K562 (cell line): ENCODE data around the gene COL20A1. TPM values are rescaled to one million over a fixed set of nuclear protein-coding genes. Genes with fewer than 3 reads are reported as not detected.

Source experiments
- ATAC-seq: fragments of 200-7000 bp; cut with Tn5 transposase; 3 replicates; pipeline ENCODE4 v1.9.1; 2020; ENCODE audit warnings: moderate library complexity
- BruUV-seq: library from RNA; stranded (reverse); fragments of 400-500 nt; replicated peaks from 2 replicates; lab custom pipeline; 2021; lab: Mats Ljungman, UMichigan
- CTCF ChIA-PET: fragments of 300-600 bp; formaldehyde crosslinking; extraction: SDS; loops from one replicate; lab custom pipeline; 2021; ENCODE audit warnings: low intra/inter-chr PET ratio; lab: Yijun Ruan, JAX
- POLR2A ChIA-PET: fragments of 300-600, 350-650 bp; sonication (Branson Sonifier 250); formaldehyde crosslinking; extraction: SDS; loops from one replicate; lab custom pipeline; 2021; ENCODE audit warnings: antibody characterized with exemption, inconsistent platforms; lab: Yijun Ruan, JAX
- DNase-seq, 4 experiments: peaks; one replicate each; pipeline versions ENCODE4 v3.0.0 to v3.0.0-alpha.2; 2011 to 2018; ENCODE audit warnings: low spot score in 3 of 4, mixed read lengths in 3 of 4; ENCODE audit errors: extremely low read depth in 1 of 4
- FAIRE-seq: peaks from 2 replicates; lab custom pipeline; 2011; peaks lifted over from hg19 to GRCh38; lab: Jason Lieb, UNC
- H2AFZ ChIP-seq: 2 replicates; pipeline ENCODE4 v1.6.0; 2011; ENCODE audit warnings: low read depth, low read length, control low read depth, inconsistent platforms
- H3K27ac ChIP-seq: fragments of 200-600 bp; 3 replicates; pipeline ENCODE4 v1.8.0; 2011; ENCODE audit warnings: low read depth, mild to moderate bottlenecking, control low read depth, inconsistent platforms, low read length, moderate library complexity, mixed read lengths; ENCODE audit errors: extremely low read depth
- H3K27me3 ChIP-seq, 2 experiments: fragments of 300-600 bp in 1 of 2; 2 replicates in 1 of 2; 3 replicates in 1 of 2; pipeline versions ENCODE4 v1.6.0 to v1.8.0; 2011; ENCODE audit warnings: inconsistent platforms in 2 of 2, low read length in 2 of 2, mild to moderate bottlenecking in 1 of 2, mixed read lengths in 1 of 2, moderate library complexity in 1 of 2; ENCODE audit not compliant: control insufficient read depth in 2 of 2, insufficient read depth in 2 of 2
- H3K36me3 ChIP-seq: fragments of 300-600 bp; 3 replicates; pipeline ENCODE4 v1.8.0; 2011; ENCODE audit warnings: mild to moderate bottlenecking, low read length, inconsistent platforms; ENCODE audit not compliant: control insufficient read depth, insufficient read depth
- H3K4me1 ChIP-seq, 2 experiments: fragments of 200-600 bp in 1 of 2; replicated peaks in 1 of 2; 2 replicates in 1 of 2; 3 replicates in 1 of 2; pipeline versions ENCODE4 v1.5.1 to v1.8.0; 2011; ENCODE audit warnings: inconsistent platforms in 2 of 2, low read length in 2 of 2, mild to moderate bottlenecking in 1 of 2, mixed read lengths in 1 of 2, moderate library complexity in 1 of 2; ENCODE audit not compliant: control insufficient read depth in 2 of 2, insufficient read depth in 2 of 2
- H3K4me2 ChIP-seq: 2 replicates; pipeline ENCODE4 v1.6.1; 2011; ENCODE audit warnings: low read length, control low read depth, inconsistent platforms, mixed read lengths; ENCODE audit not compliant: insufficient read depth
- H3K4me3 ChIP-seq: fragments of 200-600 bp; sonication (generic), shearing (Covaris generic); 2 replicates; pipeline ENCODE4 v1.5.1; 2016; ENCODE audit warnings: control low read depth, inconsistent platforms
- H3K79me2 ChIP-seq: fragments of 200-600 bp; 3 replicates; pipeline ENCODE4 v1.8.0; 2011; ENCODE audit warnings: low read length, inconsistent platforms; ENCODE audit not compliant: control insufficient read depth, insufficient read depth
- H3K9ac ChIP-seq, 2 experiments: 2 replicates each; pipeline versions ENCODE4 v1.6.0 to v1.6.1; 2011; ENCODE audit warnings: low read depth in 2 of 2, low read length in 2 of 2, control low read depth in 1 of 2, inconsistent platforms in 1 of 2, mild to moderate bottlenecking in 1 of 2, mixed read lengths in 1 of 2; ENCODE audit not compliant: insufficient read depth in 1 of 2
- H3K9me1 ChIP-seq: one replicate; pipeline ENCODE4 v1.6.0; 2011; ENCODE audit warnings: inconsistent platforms, mild to moderate bottlenecking, low read length, moderate library complexity; ENCODE audit not compliant: control insufficient read depth, insufficient read depth
- H3K9me3 ChIP-seq: replicated peaks from 2 replicates; pipeline ENCODE4 v1.5.1; 2011; ENCODE audit warnings: low read depth, low read length, inconsistent platforms; ENCODE audit not compliant: control insufficient read depth, insufficient read depth
- H4K20me1 ChIP-seq: replicated peaks from 2 replicates; pipeline ENCODE4 v1.6.1; 2011; ENCODE audit warnings: low read length, inconsistent platforms, mixed read lengths; ENCODE audit not compliant: control insufficient read depth, insufficient read depth
- BCOR ChIP-seq: fragments of 450-650 bp; IDR thresholded peaks from 2 replicates; pipeline ENCODE4 v1.6.1; 2016
- NCOA2 ChIP-seq, 2 experiments: fragments of 450-650 bp; IDR thresholded peaks; 2 replicates each; pipeline ENCODE4 v1.6.1; 2018; ENCODE audit warnings: mild to moderate bottlenecking in 2 of 2, moderate library complexity in 1 of 2; ENCODE audit not compliant: partially characterized antibody in 2 of 2
- POLR2G ChIP-seq: fragments of 200-400 bp; formaldehyde crosslinking; IDR thresholded peaks from 2 replicates; pipeline ENCODE4 v1.6.1; 2017; ENCODE audit warnings: low read depth, mild to moderate bottlenecking, antibody characterized with exemption, low read length, moderate library complexity
- RBFOX2 ChIP-seq: fragments of 200-400 bp; formaldehyde crosslinking; IDR thresholded peaks from 2 replicates; pipeline ENCODE4 v1.6.1; 2017; ENCODE audit warnings: low read depth, mild to moderate bottlenecking, low read length, moderate library complexity
- SMAD3 ChIP-seq: fragments of 450-650 bp; formaldehyde crosslinking; conservative IDR thresholded peaks from 2 replicates; pipeline ENCODE4 v1.4.0; 2020; ENCODE audit warnings: mild to moderate bottlenecking
- TSC22D4 ChIP-seq: fragments of 450-650 bp; IDR thresholded peaks from 2 replicates; pipeline ENCODE4 v1.6.1; 2016; ENCODE audit warnings: missing genetic modification characterization, missing biosample characterization, control low read depth
- ZNF133 ChIP-seq: fragments of 250-450 bp; sonication (Bioruptor Pico); IDR thresholded peaks from 2 replicates; pipeline ENCODE4 v1.4.0; 2020; ENCODE audit warnings: mild to moderate bottlenecking
- WGBS: fragments of 100-300 bp; shearing (Covaris generic); methylation state at CpG from one replicate; pipeline ENCODE4 v1.1.6; 2016; ENCODE audit warnings: low coverage, mixed read lengths; ENCODE audit not compliant: insufficient coverage; ENCODE audit errors: missing lambda C conversion rate; 5-methylcytosine and 5-hydroxymethylcytosine counted together
- in situ Hi-C: fragments of 300-500 bp; cut with MboI; formaldehyde crosslinking; loops from 4 replicates; pipeline ENCODE4 v1.15.0; 2018; ENCODE audit warnings: inconsistent platforms, mixed read lengths
- intact Hi-C: fragments of 100-400 bp; cut with micrococcal nuclease; formaldehyde crosslinking; loops from 2 replicates; pipeline ENCODE4 v1.14.2; 2022
- polyA plus RNA-seq, 8 experiments: library from polyadenylated mRNA; depleted of rRNA in 4 of 8; stranded (reverse) in 5 of 8; unstranded in 3 of 8; fragments of >200 nt; fragmentation: Nextera tagmentation in 2 of 8; fragmentation: Illumina TruSeq in 1 of 8; extraction: Ambion mirVana in 2 of 8; extraction: Trizol in 1 of 8; gene quantifications; 2 replicates each; pipeline versions ENCODE4 v1.2.1 to v1.2.3, GENCODE V29; 2011 to 2014; ENCODE audit warnings: inconsistent platforms in 1 of 8, missing spikeins in 1 of 8
- total RNA-seq, 7 experiments: library from RNA; depleted of rRNA in 6 of 7; stranded (reverse); fragments of >200 nt in 6 of 7; fragmentation: Illumina TruSeq in 2 of 7; extraction: Trizol in 2 of 7; gene quantifications; 2 replicates each; pipeline versions ENCODE4 v1.2.1 to v1.2.3, GENCODE V29; 2011 to 2021; ENCODE audit warnings: low replicate concordance in 1 of 7
- TF ChIP-seq, protein P1 (sequence below): sonication (generic); formaldehyde crosslinking; IDR thresholded peaks from 2 replicates; pipeline ENCODE4 v1.8.0; 2022; ENCODE audit warnings: missing genetic modification reagents, mild to moderate bottlenecking, borderline replicate concordance

COL20A1 gene
- total and polyA plus RNA-seq, 9 of the 15 experiments (the other 6 are each of a cell fraction or from before 2014, with no cell fraction given), result not detected

GRCh38 chr20:63285636-63286615 lies 7.1 kb upstream of the COL20A1 start:
- no peak overlapping the region for H3K9ac ChIP-seq
- CTCF ChIA-PET, result no interaction called here
- no peak overlapping the region for H3K4me3 ChIP-seq
- H2AFZ ChIP-seq, result no peak overlapping the region
- POLR2A ChIA-PET, result interaction anchor here (0.8 to 1.1 kb wide), 3 partner anchors 8 to 60 kb away, joined by 3 to 5 read pairs (median 4); no protein-coding TSS in a partner anchor
- intact Hi-C loops, result no loop called here
- peaks cover 66% of the 10 kb centered on the region; the same call in 2 of the 3 replicates for H3K36me3 ChIP-seq
- peaks cover 0 to 45% of the 10 kb centered on the region in 2 experiments; a peak in 2 of 5 replicates for H3K4me1 ChIP-seq
- FAIRE-seq (no peak), DNase-seq (no peak), ATAC-seq (no peak)
- TF ChIP-seq ZNF133 (CRISPR knock-in tag) (no peak), RBFOX2 (0 out of 2 replicates have a peak, but pooled peaks have one; percentile 9), TSC22D4 (tag) (no peak), POLR2G (peak; percentile 65), SMAD3 (no peak), NCOA2 (IDR thresholded peaks at IDR 0.05; ENCODE audit: partially characterized antibody in 2 of 2) (no peak), BCOR (no peak)
- TF ChIP-seq, protein P1, sequence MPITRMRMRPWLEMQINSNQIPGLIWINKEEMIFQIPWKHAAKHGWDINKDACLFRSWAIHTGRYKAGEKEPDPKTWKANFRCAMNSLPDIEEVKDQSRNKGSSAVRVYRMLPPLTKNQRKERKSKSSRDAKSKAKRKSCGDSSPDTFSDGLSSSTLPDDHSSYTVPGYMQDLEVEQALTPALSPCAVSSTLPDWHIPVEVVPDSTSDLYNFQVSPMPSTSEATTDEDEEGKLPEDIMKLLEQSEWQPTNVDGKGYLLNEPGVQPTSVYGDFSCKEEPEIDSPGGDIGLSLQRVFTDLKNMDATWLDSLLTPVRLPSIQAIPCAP (CRISPR knock-in tag), result no peak
- H3K9me1 ChIP-seq, result peaks cover 4% of the 10 kb centered on the region
- no peaks in the 10 kb centered on the region for H3K79me2 ChIP-seq
- in situ Hi-C loops, result no loop called here
- BruUV-seq, result no TSS peak
- peaks cover 15% of the 10 kb centered on the region; the same call in 1 of the 2 replicates for H4K20me1 ChIP-seq
- H3K27me3 ChIP-seq, result no peaks in the 10 kb centered on the region
- no peaks in the 10 kb centered on the region for H3K9me3 ChIP-seq
- H3K4me2 ChIP-seq, result no peak overlapping the region
- whole genome bisulfite sequencing, result 94% methylated on average over 22 of the region's 44 CpGs
- no peak overlapping the region for H3K27ac ChIP-seq
